Measurements from ENCODE around the gene SSBP4. TPM values are rescaled to one million over a fixed set of nuclear protein-coding genes. Genes with fewer than 3 reads are reported as not detected.
"Not testable (repeated sequence)": the region's sequence is repeated elsewhere in the genome, so short reads cannot be mapped to it uniquely, and the experiment has no call there.

Gene SSBP4
- total RNA-seq, 1 donor from 2014 or later: 74.7 TPM

- DNase-seq (ENCODE audit: low spot score): no peak
Measured at GRCh38 chr19:18393836-18394235, 25.4 kb upstream of the SSBP4 start.

DNA sequence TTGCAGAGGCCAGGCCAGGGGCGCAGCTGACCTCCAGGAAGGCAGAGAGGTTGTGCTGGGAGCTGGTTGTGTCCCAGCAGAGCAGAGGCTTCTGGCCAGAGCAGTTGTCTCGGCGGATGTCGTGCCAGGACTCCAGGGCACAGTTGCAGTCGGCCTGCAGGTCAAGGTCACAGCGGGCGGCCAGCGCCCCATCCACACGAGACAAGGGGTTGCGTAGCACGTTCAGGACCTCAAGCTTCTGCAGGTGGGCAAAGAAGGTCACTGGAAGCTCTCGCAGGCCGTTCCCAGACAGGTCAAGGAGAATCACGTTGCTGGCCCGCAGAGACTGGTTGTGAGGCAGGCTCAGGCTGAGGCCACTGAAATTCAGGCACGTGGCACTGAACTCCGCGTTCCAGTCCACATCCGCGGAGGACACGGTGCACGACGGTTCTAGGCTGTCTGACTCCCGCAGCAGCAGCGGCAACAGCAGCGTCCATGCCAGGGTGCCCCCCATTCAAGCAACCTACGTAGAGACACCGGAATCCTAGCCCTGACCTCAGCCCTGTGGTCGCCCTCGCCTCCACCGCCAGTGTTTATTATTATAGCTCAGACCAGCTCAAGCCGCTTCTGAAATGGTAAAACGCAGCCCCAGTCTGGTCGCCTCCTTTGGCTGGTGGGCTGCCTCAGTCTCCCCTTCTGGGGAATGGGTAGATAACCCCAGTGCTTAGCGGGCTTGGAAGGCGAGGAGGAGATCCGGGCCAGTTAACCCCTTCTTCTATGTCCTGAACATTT is 22.5 kb upstream of the SSBP4 start:
- no peak for DNase-seq (ENCODE audit: low spot score)

DNA sequence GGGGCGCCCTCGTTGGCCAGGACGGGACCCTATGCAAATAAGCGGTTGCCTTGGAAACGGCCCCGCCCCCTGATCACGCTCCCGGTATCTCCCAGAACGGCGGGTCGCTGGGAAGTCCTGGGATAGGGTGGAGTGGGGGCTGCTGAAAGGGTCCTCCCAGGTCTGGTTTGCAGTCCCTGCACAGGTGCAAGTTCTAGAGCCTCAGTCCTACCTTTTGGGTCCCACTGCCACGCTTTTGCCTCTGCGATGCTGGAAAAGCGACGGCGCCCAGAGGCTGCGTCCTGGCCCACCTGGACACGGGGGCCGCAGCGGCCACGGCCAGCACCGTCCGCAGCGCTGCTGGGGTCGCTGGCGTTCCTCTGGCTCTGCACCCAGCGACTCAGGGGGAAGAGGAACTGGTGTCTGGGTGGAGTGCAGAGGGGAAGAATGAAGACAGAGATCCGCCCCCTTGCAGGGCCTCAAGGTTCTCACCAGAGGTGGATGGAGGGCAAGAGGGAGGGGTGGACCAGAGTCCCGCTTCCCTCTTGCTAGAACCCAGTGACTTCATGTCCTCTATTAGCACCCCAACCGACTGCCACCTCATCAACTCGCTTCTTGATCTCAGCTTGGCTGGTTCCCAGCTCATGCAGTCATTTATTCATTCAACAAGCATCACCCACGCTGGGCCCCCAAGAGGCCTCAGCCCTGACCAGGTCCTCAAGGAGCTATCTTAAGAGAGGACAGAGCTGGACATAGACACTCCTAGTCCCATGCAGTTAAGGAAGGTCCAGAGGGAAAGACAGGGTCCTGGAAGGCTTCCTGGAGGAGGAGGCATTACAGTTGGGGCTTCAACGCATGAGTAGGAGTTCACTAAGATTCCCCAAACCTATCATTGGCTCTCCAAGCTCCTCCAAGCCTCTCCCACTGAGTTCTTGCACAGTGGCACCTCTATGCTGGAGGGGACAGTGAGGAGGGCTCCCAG is 21.7 kb upstream of the SSBP4 start, which contains the start of gene LRRC25:
Gene LRRC25 (minus strand): TSS at position 381 of the 961 bp plus-strand sequence. CDS start 659 bp downstream, outside the sequence.
- DNase-seq (ENCODE audit: low spot score): no peak

GRCh38 chr19:18399008-18399407 is 20.2 kb upstream of the SSBP4 start:
- DNase-seq (ENCODE audit: low spot score): peak; percentile 69

- peak; percentile 73 for DNase-seq (ENCODE audit: low spot score)
Measured at GRCh38 chr19:18401580-18402112, 17.6 kb upstream of the SSBP4 start.

DNA sequence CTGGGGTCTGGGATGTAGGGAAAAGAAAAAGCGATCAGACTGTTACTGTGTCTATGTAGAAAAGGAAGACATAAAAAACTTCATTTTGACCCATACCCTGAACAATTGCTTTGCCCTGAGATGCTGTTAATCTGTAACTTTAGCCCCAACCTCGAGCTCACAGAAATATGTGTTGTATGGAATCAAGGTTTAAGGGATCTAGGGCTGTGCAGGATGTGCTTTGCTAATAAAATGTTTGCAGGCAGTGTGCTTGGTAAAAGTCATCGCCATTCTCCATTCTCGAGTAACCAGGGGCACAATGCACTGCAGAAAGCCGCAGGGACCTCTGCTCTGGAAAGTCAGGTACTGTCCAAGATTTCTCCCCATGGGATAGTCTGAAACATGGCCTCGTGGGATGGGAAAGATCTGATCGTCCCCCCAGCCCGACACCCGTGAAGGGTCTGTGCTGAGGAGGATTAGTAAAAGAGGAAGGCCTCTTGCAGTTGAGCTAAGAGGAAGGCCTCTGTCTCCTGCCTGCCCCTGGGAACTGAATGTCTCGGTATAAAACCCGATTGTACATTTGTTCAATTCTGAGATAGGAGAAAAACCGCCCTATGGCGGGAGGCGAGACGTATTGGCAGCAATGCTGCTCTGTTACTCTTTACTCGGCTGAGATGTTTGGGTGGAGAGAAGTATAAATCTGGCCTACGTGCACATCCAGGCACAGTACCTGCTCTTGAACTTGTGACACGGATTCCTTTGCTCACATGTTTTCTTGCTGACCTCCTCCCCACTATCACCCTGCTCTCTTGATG is 16.5 kb upstream of the SSBP4 start:
- not testable (repeated sequence) for DNase-seq (ENCODE audit: low spot score)

- not testable (repeated sequence) for DNase-seq (ENCODE audit: low spot score)
Measured at GRCh38 chr19:18405754-18406153, 13.4 kb upstream of the SSBP4 start.

DNA sequence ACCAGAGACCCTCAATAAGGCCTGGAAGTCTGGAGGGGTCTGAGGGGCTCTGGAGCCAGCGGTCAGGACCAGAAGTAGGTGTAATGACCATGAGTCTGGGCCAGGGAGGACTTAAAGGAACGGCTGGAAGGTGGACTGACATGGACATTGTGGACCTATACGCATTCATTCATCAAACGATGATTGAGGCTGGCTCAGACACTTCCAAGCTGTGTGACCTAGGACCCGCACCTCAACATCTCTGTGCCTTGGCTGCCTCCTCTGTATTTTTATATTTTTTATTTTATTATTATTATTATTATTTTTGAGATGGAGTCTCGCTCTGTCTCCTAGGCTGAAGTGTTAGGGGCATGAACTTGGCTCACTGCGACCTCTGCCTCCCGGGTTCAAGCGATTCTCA is 12.4 kb upstream of the SSBP4 start:
- no peak for DNase-seq (ENCODE audit: low spot score)

DNA sequence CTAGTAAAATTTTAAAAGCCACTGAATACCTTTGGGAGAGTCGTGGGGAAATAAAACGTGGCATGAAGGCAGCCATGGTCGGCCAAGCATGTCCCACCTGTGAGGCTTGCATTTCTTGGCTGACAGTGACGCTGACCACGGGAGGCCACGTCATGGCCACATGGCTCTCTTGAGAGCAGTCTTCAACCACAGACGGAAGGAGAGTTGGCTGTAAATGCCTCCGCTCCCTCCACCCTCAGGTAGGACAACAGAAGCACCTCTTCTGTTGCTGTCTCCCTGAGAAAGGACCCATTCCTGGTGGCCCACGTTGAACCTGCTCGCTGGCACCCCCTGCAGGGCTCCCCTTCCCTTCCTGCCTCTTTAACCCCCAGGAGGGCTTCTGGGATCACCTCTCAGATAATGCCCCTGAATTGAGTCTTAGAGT is 11.1 kb upstream of the SSBP4 start:
- no peak for DNase-seq (ENCODE audit: low spot score)

DNA sequence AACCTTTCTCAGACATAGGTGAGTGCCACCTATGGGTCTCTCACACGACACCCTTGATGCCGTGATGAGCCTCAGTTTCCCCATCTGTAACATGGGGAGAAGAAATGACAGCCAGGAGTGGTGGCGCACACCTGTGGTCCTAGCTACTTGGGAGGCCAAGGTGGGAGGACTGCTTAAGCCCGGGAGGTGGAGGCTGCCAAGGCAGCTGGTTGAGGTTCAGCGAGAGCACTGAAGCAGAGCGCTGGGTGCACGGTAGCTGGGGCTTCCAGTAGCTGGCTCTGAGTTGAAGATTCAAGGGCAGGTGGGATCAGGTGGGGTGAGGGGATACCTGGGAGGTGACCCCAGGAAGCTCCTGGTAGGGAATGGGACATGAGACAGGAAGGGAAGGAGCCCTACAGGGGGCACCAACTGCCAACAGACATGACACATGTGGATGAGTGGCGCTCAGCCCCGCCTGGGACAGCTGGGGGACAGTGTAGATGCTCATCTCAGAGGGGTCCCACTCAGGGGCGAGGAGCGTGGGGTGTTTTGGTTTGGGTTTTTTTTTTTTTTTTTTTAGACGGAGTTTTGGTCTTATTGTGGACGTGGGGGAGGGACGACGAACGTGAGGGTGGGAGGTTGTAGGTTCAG is 6.5 kb upstream of the SSBP4 start:
- no peak for DNase-seq (ENCODE audit: low spot score)

DNA sequence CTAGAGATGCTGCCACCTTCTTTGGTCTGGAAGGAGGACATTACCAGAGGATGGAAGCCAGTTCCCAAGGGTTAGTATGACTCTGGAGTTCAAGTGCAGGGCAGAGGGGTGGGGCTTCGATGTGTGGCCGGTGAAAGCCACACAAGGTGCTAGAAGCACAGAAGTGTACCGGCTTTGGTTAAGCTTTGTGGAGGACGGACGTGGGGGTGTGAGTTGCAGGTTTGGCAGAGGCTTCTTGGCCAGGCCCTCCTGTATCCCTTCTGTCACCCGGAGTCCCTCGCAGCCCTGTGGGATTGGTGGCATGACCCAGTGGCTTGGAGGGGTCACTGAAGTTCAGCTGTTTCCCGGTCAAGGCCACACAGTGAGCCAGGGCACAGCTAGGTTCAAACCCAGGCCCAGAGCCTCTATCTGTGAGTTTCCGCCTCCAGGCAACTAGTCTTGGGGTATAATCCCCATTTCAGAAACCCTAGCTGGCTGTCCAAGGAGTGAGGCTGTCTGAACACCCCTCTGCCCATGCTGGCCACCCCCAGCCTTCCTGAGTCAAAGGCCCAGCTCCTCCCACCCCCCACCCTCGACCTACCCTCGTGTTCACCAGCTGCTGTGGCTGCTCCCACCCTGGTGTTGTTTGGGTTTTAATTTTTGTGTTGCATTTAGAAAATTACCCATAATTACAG is 4.6 kb upstream of the SSBP4 start:
- DNase-seq (ENCODE audit: low spot score): no peak

DNA sequence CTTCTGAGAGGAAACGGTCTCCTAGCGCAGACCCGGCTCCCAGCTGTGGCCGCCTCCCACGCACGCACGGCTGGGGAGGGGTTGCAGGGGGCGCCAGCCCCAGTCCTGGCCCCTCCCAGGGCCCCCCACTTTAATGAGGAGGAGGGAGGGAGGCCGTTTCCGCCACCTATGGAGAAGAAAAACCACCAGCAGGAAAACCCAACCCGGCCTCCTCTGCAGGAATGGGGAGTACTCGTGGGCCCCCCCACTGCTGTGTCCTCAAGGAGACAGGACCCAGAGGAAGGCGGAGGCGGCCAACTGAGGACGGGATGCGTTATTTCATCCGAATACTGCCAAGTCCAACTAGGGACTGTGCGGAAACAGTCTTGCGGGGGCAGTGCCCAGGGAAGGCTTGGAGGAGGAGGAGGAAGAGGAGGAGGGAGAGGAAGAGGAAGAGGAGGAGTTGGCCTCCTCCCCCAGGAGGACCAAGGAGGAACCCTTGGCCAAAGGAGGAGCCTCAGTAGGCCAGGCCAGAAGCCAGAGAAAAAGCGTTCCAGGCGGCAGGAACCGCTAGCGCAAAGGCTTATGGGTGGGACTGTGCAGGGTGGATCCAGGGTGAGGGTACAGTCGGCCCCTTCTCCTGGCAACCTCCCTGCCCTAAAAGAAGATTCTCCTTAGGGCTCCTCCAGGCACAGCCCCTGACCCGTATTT is 3.9 kb upstream of the SSBP4 start:
- peak; percentile 78 for DNase-seq (ENCODE audit: low spot score)

DNA sequence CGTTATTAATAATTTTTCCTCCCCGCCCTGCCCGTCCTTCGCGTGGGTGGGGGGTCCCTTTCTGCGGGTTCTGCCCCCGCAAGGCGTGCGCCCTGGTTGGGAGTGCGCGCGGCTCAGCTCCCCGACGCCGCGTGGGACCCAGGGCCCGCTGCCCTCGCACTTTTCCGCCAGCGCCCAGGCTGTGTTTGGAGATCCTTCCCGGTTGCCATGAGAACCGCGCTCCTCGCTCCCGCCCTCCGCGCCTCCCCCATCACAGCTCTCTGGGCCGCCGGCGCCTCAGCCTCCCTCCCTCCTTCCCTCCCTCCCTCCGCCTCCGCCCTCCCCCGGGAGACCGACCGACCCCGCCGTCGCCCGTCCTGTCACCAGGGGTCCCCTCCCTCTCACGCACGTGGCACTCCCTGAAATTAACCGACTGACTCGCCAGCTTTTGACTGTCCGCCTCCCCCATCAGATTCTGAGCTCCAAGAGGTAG is 2.4 kb upstream of the SSBP4 start:
- peak; percentile 92 for DNase-seq (ENCODE audit: low spot score)

- peak; percentile 81 for DNase-seq (ENCODE audit: low spot score)
Measured at GRCh38 chr19:18417250-18418028, 1.8 kb upstream of the SSBP4 start.

DNA sequence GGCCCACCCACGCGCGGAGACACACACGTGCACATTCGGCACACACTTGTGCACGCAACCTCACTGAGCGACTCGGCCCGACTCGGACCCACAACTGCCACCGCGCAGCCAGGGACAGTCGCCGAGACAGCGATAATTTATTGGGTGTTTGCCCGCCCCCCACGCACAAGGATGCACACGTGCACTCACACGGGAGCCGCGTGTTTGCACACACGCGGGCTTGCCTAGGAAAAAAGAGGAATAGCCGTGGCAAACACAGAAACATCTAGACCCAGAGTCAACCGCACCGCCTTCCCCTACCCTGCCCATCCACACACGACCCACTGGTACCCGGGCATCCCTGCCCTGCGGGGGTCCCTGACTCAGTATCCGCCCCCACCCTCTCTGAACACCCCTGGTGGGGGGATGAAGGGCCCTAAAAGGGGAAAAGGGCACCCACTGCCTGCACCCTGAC is 1.1 kb upstream of the SSBP4 start:
- DNase-seq (ENCODE audit: low spot score): peak; percentile 69

GRCh38 chr19:18418483-18419194 is 559 bp upstream of the SSBP4 start:
- peak; percentile 71 for DNase-seq (ENCODE audit: low spot score)

GRCh38 chr19:18419699-18420460 is 682 bp downstream of the SSBP4 start:
- DNase-seq (ENCODE audit: low spot score): peak; percentile 64

Measured in ureter (tissue), 1 donor.